B cell (primary cell): ENCODE measurements around the gene SLC30A1.

Experiments
- EZH2 ChIP-seq: IDR thresholded peaks from 2 replicates; pipeline ENCODE4 v1.6.1; 2012; ENCODE audit warnings: borderline replicate concordance, low read depth, mild to moderate bottlenecking, moderate library complexity, low read length; ENCODE audit not compliant: insufficient read depth, poor library complexity, severe bottlenecking
- TF ChIP-seq, protein P1 (sequence below): fragments of 200-600 bp; IDR thresholded peaks from one replicate; pipeline ENCODE4 v1.8.0; 2022; ENCODE audit warnings: antibody characterized with exemption, mild to moderate bottlenecking

DNA sequence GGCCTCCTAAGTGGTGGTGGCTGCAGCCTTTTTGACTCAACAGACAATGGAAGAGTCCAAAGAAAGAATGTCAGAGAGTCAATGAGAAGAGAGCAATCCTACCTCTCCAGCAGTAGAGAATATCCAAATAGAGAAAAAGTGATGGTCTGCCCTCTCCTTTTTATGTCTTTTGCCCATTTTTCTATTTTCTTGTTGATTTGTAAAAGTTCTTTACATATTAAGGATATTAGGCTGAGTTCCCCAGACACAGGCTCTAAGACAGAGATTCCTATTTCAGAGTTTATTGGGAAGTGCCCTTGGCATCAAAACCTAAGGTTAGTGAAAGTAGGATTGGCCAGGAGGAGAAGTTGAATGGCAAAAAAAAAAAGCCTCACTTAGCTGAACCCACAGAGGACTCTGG lies 20.3 kb upstream of the SLC30A1 start:
- TF ChIP-seq, protein P1, sequence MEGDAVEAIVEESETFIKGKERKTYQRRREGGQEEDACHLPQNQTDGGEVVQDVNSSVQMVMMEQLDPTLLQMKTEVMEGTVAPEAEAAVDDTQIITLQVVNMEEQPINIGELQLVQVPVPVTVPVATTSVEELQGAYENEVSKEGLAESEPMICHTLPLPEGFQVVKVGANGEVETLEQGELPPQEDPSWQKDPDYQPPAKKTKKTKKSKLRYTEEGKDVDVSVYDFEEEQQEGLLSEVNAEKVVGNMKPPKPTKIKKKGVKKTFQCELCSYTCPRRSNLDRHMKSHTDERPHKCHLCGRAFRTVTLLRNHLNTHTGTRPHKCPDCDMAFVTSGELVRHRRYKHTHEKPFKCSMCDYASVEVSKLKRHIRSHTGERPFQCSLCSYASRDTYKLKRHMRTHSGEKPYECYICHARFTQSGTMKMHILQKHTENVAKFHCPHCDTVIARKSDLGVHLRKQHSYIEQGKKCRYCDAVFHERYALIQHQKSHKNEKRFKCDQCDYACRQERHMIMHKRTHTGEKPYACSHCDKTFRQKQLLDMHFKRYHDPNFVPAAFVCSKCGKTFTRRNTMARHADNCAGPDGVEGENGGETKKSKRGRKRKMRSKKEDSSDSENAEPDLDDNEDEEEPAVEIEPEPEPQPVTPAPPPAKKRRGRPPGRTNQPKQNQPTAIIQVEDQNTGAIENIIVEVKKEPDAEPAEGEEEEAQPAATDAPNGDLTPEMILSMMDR: no peak
- no peak for TF ChIP-seq EZH2
